ENCODE data around the gene IPO4. TPM values are rescaled to one million over a fixed set of nuclear protein-coding genes. Genes with fewer than 3 reads are reported as not detected.

The IPO4 gene
- total and polyA plus RNA-seq, 2 donors (not counting 1 experiment from before 2014, with no cell fraction given): 12.4 to 25.3 TPM

- H3K4me3 ChIP-seq (replicated peaks in 1 of 4; ENCODE audit: control extremely low read depth in 1 of 4, insufficient read depth in 1 of 4, low read depth in 3 of 4, low read length in 4 of 4): peak within 1 kb of the TSS; percentile 68 to 100 (median 85)
- H3K27me3 ChIP-seq (ENCODE audit: control insufficient read depth, insufficient read depth, low read length): no peaks in the 10 kb centered on the region
- peak within 1 kb of the TSS; percentile 89 for H3K4me2 ChIP-seq (ENCODE audit: extremely low read depth, insufficient read depth, low read length)
- no peak within 1 kb of the TSS for H2AFZ ChIP-seq (ENCODE audit: low read length)
- peaks cover 19% of the 10 kb centered on the region for H3K79me2 ChIP-seq (ENCODE audit: control insufficient read depth, insufficient read depth, low read length)
- peak; percentile 87 to 94 for DNase-seq (ENCODE audit: low read depth in 2 of 2)
- TF ChIP-seq EZH2 (IDR thresholded peaks at IDR 0.05; ENCODE audit: low read length, missing control alignments) (no peak), CTCF (conservative IDR thresholded peaks at IDR 0.05 in 1 of 2, IDR thresholded peaks at IDR 0.05 in 1 of 2; ENCODE audit: low read depth in 1 of 2, low read length in 2 of 2) (peak; percentile 75 to 94)
- H3K9ac ChIP-seq (ENCODE audit: insufficient read depth, low read length): peak within 1 kb of the TSS; percentile 67
- H3K36me3 ChIP-seq (ENCODE audit: control insufficient read depth, insufficient read depth, low read length): peaks cover 42% of the 10 kb centered on the region
- H4K20me1 ChIP-seq (ENCODE audit: control insufficient read depth, extremely low read depth, insufficient read depth, low read length): no peaks in the 10 kb centered on the region
- peak within 1 kb of the TSS; percentile 91 for H3K27ac ChIP-seq (ENCODE audit: insufficient read depth, low read length)
- peaks cover 10% of the 10 kb centered on the region for H3K4me1 ChIP-seq (ENCODE audit: control insufficient read depth, extremely low read depth, insufficient read depth, low read length)
- no peaks in the 10 kb centered on the region for H3K9me3 ChIP-seq (ENCODE audit: control insufficient read depth, insufficient read depth, low read depth, low read length)
Observed at GRCh38 chr14:24160850-24161804, 27.5 kb downstream of the IPO4 start, which contains the start of gene IRF9. Gene IRF9, plus strand, starts transcription at chr14:24161265. Its CDS starts 880 bp downstream, at chr14:24162145.

GRCh38 chr14:24160499-24160849 is 28.1 kb downstream of the IPO4 start:
- Histone ChIP-seq H3K27me3 (ENCODE audit: control insufficient read depth, insufficient read depth, low read length) (no peaks in the 10 kb centered on the region), H3K9me3 (ENCODE audit: control insufficient read depth, insufficient read depth, low read depth, low read length) (no peaks in the 10 kb centered on the region), H3K27ac (ENCODE audit: insufficient read depth, low read length) (peak overlapping the region; percentile 91), H3K4me1 (ENCODE audit: control insufficient read depth, extremely low read depth, insufficient read depth, low read length) (peaks cover 10% of the 10 kb centered on the region), H2AFZ (ENCODE audit: low read length) (no peak overlapping the region), H3K79me2 (ENCODE audit: control insufficient read depth, insufficient read depth, low read length) (peaks cover 19% of the 10 kb centered on the region), H3K36me3 (ENCODE audit: control insufficient read depth, insufficient read depth, low read length) (peaks cover 40% of the 10 kb centered on the region), H3K4me3 (replicated peaks in 1 of 4; ENCODE audit: control extremely low read depth in 1 of 4, insufficient read depth in 1 of 4, low read depth in 3 of 4, low read length in 4 of 4) (no peak overlapping the region), H3K4me2 (ENCODE audit: extremely low read depth, insufficient read depth, low read length) (no peak overlapping the region), H3K9ac (ENCODE audit: insufficient read depth, low read length) (no peak overlapping the region), H4K20me1 (ENCODE audit: control insufficient read depth, extremely low read depth, insufficient read depth, low read length) (no peaks in the 10 kb centered on the region)
- TF ChIP-seq EZH2 (IDR thresholded peaks at IDR 0.05; ENCODE audit: low read length, missing control alignments) (no peak), CTCF (conservative IDR thresholded peaks at IDR 0.05 in 1 of 2, IDR thresholded peaks at IDR 0.05 in 1 of 2; ENCODE audit: low read depth in 1 of 2, low read length in 2 of 2) (no peak)
- no peak for DNase-seq (ENCODE audit: low read depth in 2 of 2)

- no peaks in the 10 kb centered on the region for H4K20me1 ChIP-seq (ENCODE audit: control insufficient read depth, extremely low read depth, insufficient read depth, low read length)
- TF ChIP-seq CTCF (conservative IDR thresholded peaks at IDR 0.05 in 1 of 2, IDR thresholded peaks at IDR 0.05 in 1 of 2; ENCODE audit: low read depth in 1 of 2, low read length in 2 of 2) (no peak), EZH2 (IDR thresholded peaks at IDR 0.05; ENCODE audit: low read length, missing control alignments) (no peak)
- no peak overlapping the region for H3K4me2 ChIP-seq (ENCODE audit: extremely low read depth, insufficient read depth, low read length)
- no peak overlapping the region for H2AFZ ChIP-seq (ENCODE audit: low read length)
- H3K79me2 ChIP-seq (ENCODE audit: control insufficient read depth, insufficient read depth, low read length): peaks cover 19% of the 10 kb centered on the region
- H3K36me3 ChIP-seq (ENCODE audit: control insufficient read depth, insufficient read depth, low read length): peaks cover 36% of the 10 kb centered on the region
- no peak for DNase-seq (ENCODE audit: low read depth in 2 of 2)
- H3K27ac ChIP-seq (ENCODE audit: insufficient read depth, low read length): no peak overlapping the region
- no peaks in the 10 kb centered on the region for H3K9me3 ChIP-seq (ENCODE audit: control insufficient read depth, insufficient read depth, low read depth, low read length)
- H3K9ac ChIP-seq (ENCODE audit: insufficient read depth, low read length): no peak overlapping the region
- peaks cover 10% of the 10 kb centered on the region for H3K4me1 ChIP-seq (ENCODE audit: control insufficient read depth, extremely low read depth, insufficient read depth, low read length)
- H3K4me3 ChIP-seq (replicated peaks in 1 of 4; ENCODE audit: control extremely low read depth in 1 of 4, insufficient read depth in 1 of 4, low read depth in 3 of 4, low read length in 4 of 4): no peak overlapping the region
- no peaks in the 10 kb centered on the region for H3K27me3 ChIP-seq (ENCODE audit: control insufficient read depth, insufficient read depth, low read length)
Observed at GRCh38 chr14:24159777-24160498, 28.7 kb downstream of the IPO4 start.

All from fibroblast of lung (primary cell).